GM12874 (cell line): ENCODE data around the gene CHAC1.
A peak's percentile ranks its signal among the peaks of the same experiment; 100 is the strongest.

ENCODE experiments used
- CTCF ChIP-seq: IDR thresholded peaks from 2 replicates; pipeline ENCODE4 v1.5.1; 2011; ENCODE audit warnings: low read depth, mild to moderate bottlenecking, control low read depth, low read length, moderate library complexity; ENCODE audit not compliant: insufficient read depth

Gene CHAC1

DNA sequence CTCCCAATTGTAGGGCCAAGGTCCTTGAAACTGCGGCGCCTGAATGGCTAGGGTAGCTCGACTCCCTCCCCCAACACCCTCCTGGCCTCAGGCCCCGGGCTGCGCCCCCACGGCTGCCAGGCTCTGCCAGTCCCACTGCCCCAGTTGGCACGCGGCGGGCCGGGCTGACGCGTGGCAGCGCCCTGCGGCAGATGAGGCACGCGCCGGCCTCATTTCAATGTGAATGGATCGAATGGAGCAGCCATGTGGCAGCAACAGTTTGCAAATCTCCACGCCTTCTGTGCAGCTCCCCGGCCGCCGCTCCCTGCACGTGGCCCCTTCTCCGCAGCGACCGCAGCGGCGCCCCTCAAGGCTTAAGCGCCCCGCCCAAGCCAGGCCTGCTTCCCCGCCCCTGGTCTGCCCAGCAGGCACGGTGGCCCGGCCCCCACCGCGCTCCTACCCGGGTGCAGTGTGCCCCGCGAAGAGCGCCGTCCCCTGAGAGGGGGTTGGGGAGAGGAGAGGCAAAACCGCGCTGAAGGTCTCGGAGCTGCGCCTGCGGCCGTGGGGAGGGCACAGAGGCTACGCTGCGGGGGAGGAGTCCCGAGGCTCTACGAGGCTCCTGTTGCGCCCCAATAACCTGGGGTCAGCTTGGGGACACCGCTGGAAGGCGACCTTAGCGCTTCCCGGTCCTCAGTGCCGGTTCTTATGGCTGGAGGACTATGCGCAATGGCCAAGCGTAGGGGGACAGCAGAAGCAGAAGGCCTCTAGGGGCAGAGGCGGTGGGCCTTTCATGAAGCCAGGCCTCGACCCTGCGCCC lies 27.2 kb upstream of the CHAC1 start:
- no peak for TF ChIP-seq CTCF

DNA sequence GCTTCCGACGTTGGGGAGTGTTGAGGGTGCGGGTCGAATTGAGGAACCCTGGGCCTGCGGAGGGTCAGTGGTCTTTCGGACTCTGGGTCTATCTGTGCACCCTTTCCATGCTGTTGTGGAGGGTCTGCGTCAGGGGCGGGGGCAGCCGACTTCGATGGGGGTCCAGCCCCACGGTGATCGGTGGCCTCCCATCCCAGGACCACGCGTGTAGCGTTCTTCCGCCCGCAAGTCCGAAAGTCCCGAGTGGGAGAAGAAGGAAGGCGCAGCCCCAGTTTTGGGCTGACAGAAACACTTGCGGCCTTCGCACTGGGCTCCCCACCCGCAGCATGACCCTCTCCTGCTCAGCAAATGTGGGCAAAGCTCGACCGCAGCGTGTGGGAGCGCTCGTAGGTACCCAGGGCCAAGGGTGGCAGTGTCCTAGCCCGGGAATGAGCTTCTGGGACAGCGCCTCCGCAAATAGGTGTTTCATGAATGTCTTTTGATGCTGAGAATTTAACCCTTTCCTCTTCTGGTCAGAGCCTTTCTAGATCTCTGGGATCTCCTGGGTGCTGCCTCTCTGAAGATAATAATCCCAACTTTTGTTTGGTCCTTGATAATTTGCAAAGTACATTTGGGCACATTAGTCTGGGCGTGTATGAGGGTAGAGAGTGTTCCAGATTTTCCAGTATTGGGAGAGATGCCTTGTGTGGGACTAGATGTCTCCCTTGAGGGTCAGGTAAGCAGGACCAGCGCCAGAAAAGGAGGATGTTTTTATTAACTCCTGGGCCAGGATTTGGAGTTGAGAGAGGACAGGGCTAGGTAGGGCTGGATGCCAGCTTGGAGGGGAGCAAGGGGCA lies 26.4 kb upstream of the CHAC1 start:
- no peak for TF ChIP-seq CTCF

DNA sequence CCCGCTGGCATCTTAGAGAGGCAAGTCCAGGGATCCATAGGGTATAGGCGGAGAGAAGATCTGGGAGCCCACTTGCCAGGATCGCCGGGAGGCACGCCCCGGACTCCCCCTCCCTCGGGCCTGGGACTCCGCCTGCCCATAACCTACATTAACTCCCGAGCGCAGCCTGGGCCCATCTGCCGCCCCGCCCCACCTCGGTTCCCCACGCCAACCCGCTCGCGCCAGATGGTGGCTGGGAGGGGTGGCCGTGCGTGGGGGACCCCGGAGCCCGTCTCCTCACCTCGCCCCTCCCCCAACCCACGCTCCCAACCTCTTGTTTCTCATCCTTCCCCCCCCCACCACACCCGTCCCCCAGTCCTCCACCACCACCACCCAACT lies 25.8 kb upstream of the CHAC1 start:
- no peak for TF ChIP-seq CTCF

DNA sequence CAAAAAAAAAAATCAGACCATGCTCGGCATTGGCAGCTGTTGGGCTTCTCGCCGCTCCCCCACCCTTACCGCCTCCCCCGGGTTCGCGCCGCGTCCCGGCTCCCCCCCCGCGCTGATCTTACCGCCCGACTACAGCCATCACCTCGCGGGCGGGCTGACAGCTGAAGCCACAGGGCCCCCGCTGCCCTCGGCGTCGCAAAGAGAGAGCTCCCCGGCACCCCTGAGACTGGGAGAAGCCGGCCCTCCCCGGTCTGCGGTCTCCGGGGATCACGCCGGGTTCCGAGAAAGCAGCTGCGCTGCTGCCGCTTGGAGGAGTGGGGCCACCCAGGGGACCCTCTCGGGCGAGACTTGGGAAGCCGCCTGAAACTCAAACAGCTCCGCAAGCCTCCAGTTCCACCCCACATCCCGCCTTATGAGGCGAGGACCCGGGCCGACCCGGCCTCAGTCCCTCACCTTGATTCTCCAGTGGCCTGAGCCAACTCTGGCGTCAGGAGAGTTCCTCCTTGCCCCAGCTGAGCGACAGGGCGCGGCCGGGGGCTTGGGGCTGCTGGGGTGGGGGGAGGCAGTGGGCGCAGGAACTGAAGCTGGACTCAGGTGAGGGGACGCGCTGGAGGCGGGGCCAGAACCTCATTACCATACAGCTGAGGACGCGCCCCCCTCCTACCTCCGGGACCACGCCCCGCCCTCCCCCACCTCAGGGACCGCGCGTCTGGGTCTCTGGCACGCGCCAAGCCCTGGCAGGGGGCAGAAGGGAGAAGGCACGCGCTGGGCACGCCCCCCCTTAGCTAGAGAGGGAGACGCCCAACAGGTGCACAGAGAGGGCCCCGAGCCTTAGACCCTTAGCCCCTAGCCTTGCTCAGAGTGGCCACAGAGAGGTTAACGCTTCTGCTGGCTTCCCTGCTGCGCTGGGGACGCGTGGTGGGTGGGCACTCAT lies 25.1 kb upstream of the CHAC1 start:
- no peak for TF ChIP-seq CTCF

DNA sequence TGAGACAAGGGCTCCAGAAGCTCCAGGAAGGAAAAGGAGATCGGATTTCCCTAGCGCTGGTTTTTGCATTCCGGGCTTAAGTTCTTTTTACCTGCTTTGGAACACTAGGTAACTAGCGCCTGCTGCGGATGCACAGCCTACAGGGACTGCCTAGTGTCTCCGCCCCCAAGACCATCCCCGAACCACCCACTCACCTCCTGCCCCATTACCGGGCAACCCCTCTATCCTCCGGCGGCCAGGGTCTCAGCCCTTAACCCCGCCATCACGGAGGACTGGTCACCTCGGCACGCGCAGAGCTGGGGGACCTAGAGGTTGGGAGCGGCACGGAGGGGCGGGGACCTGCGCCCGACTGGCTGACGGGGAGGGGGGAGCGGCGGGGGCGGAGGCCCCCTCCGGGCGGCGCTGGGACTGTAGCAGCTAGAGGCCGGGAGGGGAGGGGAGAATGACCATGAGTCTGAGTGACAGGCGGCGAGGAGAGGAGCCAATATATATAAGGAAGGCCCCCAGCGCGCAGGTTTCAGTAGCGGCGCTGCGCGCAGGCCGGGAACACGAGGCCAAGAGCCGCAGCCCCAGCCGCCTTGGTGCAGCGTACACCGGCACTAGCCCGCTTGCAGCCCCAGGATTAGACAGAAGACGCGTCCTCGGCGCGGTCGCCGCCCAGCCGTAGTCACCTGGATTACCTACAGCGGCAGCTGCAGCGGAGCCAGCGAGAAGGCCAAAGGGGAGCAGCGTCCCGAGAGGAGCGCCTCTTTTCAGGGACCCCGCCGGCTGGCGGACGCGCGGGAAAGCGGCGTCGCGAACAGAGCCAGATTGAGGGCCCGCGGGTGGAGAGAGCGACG lies 24.2 kb upstream of the CHAC1 start, which contains the start of gene DLL4:
Gene DLL4 (plus strand): TSS at position 520 of the 839 bp plus-strand sequence. CDS start 329 bp downstream, outside the sequence.
- TF ChIP-seq CTCF = 0 out of 2 replicates have a peak, but pooled peaks have one; percentile 11

DNA sequence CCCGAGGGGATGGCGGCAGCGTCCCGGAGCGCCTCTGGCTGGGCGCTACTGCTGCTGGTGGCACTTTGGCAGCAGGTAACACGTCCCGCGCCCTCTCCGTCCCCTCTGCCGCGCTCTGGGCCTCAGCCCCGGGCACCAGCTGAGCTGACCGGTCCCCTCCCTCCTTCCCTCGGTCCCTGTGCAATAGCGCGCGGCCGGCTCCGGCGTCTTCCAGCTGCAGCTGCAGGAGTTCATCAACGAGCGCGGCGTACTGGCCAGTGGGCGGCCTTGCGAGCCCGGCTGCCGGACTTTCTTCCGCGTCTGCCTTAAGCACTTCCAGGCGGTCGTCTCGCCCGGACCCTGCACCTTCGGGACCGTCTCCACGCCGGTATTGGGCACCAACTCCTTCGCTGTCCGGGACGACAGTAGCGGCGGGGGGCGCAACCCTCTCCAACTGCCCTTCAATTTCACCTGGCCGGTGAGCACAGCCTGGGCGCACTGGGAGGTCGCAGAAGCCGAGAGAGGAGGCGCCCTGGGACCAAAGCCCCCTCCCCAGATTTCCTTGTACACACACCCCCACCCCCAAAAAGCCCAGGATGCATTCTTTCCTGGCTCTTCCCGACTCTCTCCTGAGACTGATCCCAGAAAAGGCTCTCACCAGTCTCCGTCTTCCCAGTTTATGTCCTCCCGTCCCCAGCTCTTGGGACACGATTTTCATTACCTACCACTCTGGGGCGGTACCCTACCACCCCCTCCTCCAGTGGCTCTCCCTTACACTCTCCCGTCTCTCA lies 23.4 kb upstream of the CHAC1 start:
- TF ChIP-seq CTCF = no peak
